ENCODE measurements around the gene RNF113B.

- TF ChIP-seq CTCF (IDR thresholded peaks at IDR 0.05; ENCODE audit: insufficient read depth, low read depth, low read length) (no peak), EZH2 (IDR thresholded peaks at IDR 0.05; ENCODE audit: insufficient read depth, low read length) (no peak)
Measured at GRCh38 chr13:98188544-98189166, 11.6 kb upstream of the RNF113B start.

Data from astrocyte (in vitro differentiated cells and primary cell).